B cell (primary cell): ENCODE data around the gene CCDC179.

Source experiments
- CTCF ChIP-seq: fragments of 200-600 bp; IDR thresholded peaks from one replicate; pipeline ENCODE4 v1.8.0; 2022; ENCODE audit warnings: antibody characterized with exemption, mild to moderate bottlenecking
- EZH2 ChIP-seq: IDR thresholded peaks from 2 replicates; pipeline ENCODE4 v1.6.1; 2012; ENCODE audit warnings: borderline replicate concordance, low read depth, mild to moderate bottlenecking, moderate library complexity, low read length; ENCODE audit not compliant: insufficient read depth, poor library complexity, severe bottlenecking

- TF ChIP-seq CTCF (no peak), EZH2 (no peak)
Measured at GRCh38 chr11:22822203-22822602, 38.1 kb downstream of the CCDC179 start.
